Suprapubic skin (tissue), 4 donors: ENCODE data around the gene GALP.
"Not testable (repeated sequence)": the region's sequence is repeated elsewhere in the genome, so short reads cannot be mapped to it uniquely, and the experiment has no call there.

ENCODE experiments used
- EP300 ChIP-seq: sonication (generic); formaldehyde crosslinking; IDR thresholded peaks from one replicate; pipeline ENCODE4 v1.6.1; 2017; ENCODE audit warnings: antibody characterized with exemption
- POLR2A ChIP-seq, 2 donors: fragments of 450-650 bp; IDR thresholded peaks; one replicate each; pipeline ENCODE4 v1.6.1; 2017; ENCODE audit warnings: antibody characterized with exemption in 2 of 2, mild to moderate bottlenecking in 2 of 2, moderate library complexity in 2 of 2
- POLR2AphosphoS5 ChIP-seq, 3 donors: sonication (generic); formaldehyde crosslinking; IDR thresholded peaks; one replicate each; pipeline ENCODE4 v1.6.1; 2017; ENCODE audit warnings: antibody characterized with exemption in 3 of 3
- TF ChIP-seq, protein P1 (sequence below), 2 donors: fragments of 200-600 bp in 1 of 2; fragments of 450-650 bp in 1 of 2; sonication (generic) in 1 of 2; IDR thresholded peaks; one replicate each; pipeline ENCODE4 v1.5.1; 2016 to 2019; ENCODE audit warnings: antibody characterized with exemption in 2 of 2, mild to moderate bottlenecking in 1 of 2, moderate library complexity in 1 of 2

GRCh38 chr19:56148955-56149655 is 26.7 kb upstream of the GALP start:
- TF ChIP-seq POLR2A (IDR thresholded peaks at IDR 0.05); EP300; POLR2AphosphoS5 (IDR thresholded peaks at IDR 0.05): not testable (repeated sequence)
- TF ChIP-seq, protein P1, sequence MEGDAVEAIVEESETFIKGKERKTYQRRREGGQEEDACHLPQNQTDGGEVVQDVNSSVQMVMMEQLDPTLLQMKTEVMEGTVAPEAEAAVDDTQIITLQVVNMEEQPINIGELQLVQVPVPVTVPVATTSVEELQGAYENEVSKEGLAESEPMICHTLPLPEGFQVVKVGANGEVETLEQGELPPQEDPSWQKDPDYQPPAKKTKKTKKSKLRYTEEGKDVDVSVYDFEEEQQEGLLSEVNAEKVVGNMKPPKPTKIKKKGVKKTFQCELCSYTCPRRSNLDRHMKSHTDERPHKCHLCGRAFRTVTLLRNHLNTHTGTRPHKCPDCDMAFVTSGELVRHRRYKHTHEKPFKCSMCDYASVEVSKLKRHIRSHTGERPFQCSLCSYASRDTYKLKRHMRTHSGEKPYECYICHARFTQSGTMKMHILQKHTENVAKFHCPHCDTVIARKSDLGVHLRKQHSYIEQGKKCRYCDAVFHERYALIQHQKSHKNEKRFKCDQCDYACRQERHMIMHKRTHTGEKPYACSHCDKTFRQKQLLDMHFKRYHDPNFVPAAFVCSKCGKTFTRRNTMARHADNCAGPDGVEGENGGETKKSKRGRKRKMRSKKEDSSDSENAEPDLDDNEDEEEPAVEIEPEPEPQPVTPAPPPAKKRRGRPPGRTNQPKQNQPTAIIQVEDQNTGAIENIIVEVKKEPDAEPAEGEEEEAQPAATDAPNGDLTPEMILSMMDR (IDR thresholded peaks at IDR 0.05), result not testable (repeated sequence)
